AG09309 (cell line): ENCODE results near the gene STKLD1.

ENCODE experiments used
- DNase-seq: peaks from one replicate; pipeline ENCODE4 v3.0.0-alpha.2; 2010; ENCODE audit warnings: low read depth
- H3K4me3 ChIP-seq: 2 replicates; pipeline ENCODE4 v1.5.1; 2011; ENCODE audit warnings: mild to moderate bottlenecking, low read depth, low read length, moderate library complexity; ENCODE audit not compliant: control insufficient read depth
- CTCF ChIP-seq: IDR thresholded peaks from 2 replicates; pipeline ENCODE4 v1.5.1; 2011; ENCODE audit warnings: mild to moderate bottlenecking, low read depth, low read length, inconsistent platforms; ENCODE audit not compliant: insufficient read depth, control insufficient read depth; ENCODE audit errors: missing control alignments

Gene STKLD1

GRCh38 chr9:133344979-133345378, 31.2 kb upstream of the STKLD1 start:
- no peak overlapping the region for H3K4me3 ChIP-seq
- no peak for DNase-seq
- TF ChIP-seq CTCF = no peak

GRCh38 chr9:133345596-133345995, 30.6 kb upstream of the STKLD1 start:
- DNase-seq = no peak
- TF ChIP-seq CTCF = no peak
- no peak overlapping the region for H3K4me3 ChIP-seq

- no peak for DNase-seq
- H3K4me3 ChIP-seq = peak overlapping the region; percentile 91
- no peak for TF ChIP-seq CTCF
These were observed 30.0 kb upstream of the STKLD1 start for GRCh38 chr9:133346021-133346785.

GRCh38 chr9:133347515-133347984, 28.6 kb upstream of the STKLD1 start:
- no peak for TF ChIP-seq CTCF
- peak overlapping the region; percentile 91 for H3K4me3 ChIP-seq

GRCh38 chr9:133347985-133348717, 28.0 kb upstream of the STKLD1 start, which contains the start of the genes MED22 and RPL7A:
MED22 (minus strand) TSS chr9:133348131; CDS start chr9:133346662, 1,469 bp downstream.
RPL7A (plus strand) TSS chr9:133348218; CDS start chr9:133348244, 26 bp downstream.
- no peak for TF ChIP-seq CTCF
- peak within 1 kb of the TSS; percentile 91 for H3K4me3 ChIP-seq
- DNase-seq = peak; percentile 84

More at GRCh38 chr9:133347515-133347984, 28.6 kb upstream of the STKLD1 start:
- DNase-seq = no peak

- no peak for TF ChIP-seq CTCF
- H3K4me3 ChIP-seq = peak overlapping the region; percentile 91
- DNase-seq = no peak
These were observed 27.2 kb upstream of the STKLD1 start for GRCh38 chr9:133348718-133349573.
